Measurements from ENCODE around the gene PANK3. TPM values are rescaled to one million over a fixed set of nuclear protein-coding genes. Genes with fewer than 3 reads are reported as not detected.
A peak's percentile ranks its signal among the peaks of the same experiment; 100 is the strongest.

Gene PANK3
- total RNA-seq, result 10 to 100 TPM; 58.7 to 60.6 TPM

GRCh38 chr5:168578538-168579487, at the start of gene PANK3:
Gene PANK3 (minus strand): TSS chr5:168579368. CDS start chr5:168579283, 85 bp downstream.
- ATAC-seq (peak; percentile 69), DNase-seq (peak; percentile 12)
- peaks cover 2% of the 10 kb centered on the region for H3K27me3 Mint-ChIP-seq
- peaks cover 33% of the 10 kb centered on the region for H3K36me3 Mint-ChIP-seq (ENCODE audit: low read depth)
- CTCF ChIA-PET, result interaction anchor here (1.7 kb wide), 1 partner anchor 93 kb away, joined by 4 read pairs; the partner anchor contains the start of gene RARS1
- H3K4me1 Mint-ChIP-seq (ENCODE audit: low read depth), result peaks cover 31% of the 10 kb centered on the region
- intact Hi-C loops (cut with micrococcal nuclease), result loop anchor here (5.0 kb wide), 1 partner anchor 92 kb away; the partner anchor contains the start of gene RARS1
- peak within 1 kb of the TSS; percentile 98 for H3K4me3 Mint-ChIP-seq
- peak within 1 kb of the TSS; percentile 98 for H3K27ac Mint-ChIP-seq
- POLR2A ChIA-PET, result interaction anchor here (0.6 to 1.6 kb wide), 4 partner anchors 8 to 336 kb away, joined by 3 to 5 read pairs (median 4); partner anchors contain the start of gene RARS1
- peaks cover 2% of the 10 kb centered on the region for H3K9me3 Mint-ChIP-seq
- TF ChIP-seq CTCF (IDR thresholded peaks at IDR 0.05), result no peak

- Mint-ChIP-seq H3K27ac (no peak overlapping the region), H3K4me1 (ENCODE audit: low read depth) (no peaks in the 10 kb centered on the region), H3K4me3 (no peak overlapping the region), H3K36me3 (ENCODE audit: low read depth) (no peaks in the 10 kb centered on the region), H3K9me3 (no peaks in the 10 kb centered on the region), H3K27me3 (peaks cover 8% of the 10 kb centered on the region)
- ChIA-PET CTCF (no interaction called here), POLR2A (no interaction called here)
- ATAC-seq (no peak), DNase-seq (no peak)
- intact Hi-C loops (cut with micrococcal nuclease), result no loop called here
- no peak for TF ChIP-seq CTCF (IDR thresholded peaks at IDR 0.05)
These were observed 45.7 kb upstream of the PANK3 start for GRCh38 chr5:168624850-168625364.

GRCh38 chr5:168620807-168621206, 41.6 kb upstream of the PANK3 start:
- no peaks in the 10 kb centered on the region for H3K36me3 Mint-ChIP-seq (ENCODE audit: low read depth)
- POLR2A ChIA-PET, result no interaction called here

GRCh38 chr5:168614661-168615060, 35.5 kb upstream of the PANK3 start:
- TF ChIP-seq CTCF (IDR thresholded peaks at IDR 0.05), result no peak
- CTCF ChIA-PET, result no interaction called here
- peaks cover 10% of the 10 kb centered on the region for H3K4me1 Mint-ChIP-seq (ENCODE audit: low read depth)
- POLR2A ChIA-PET, result no interaction called here
- DNase-seq, result no peak
- no peak for ATAC-seq
- no peaks in the 10 kb centered on the region for H3K27me3 Mint-ChIP-seq
- intact Hi-C loops (cut with micrococcal nuclease), result no loop called here
- no peaks in the 10 kb centered on the region for H3K9me3 Mint-ChIP-seq
- no peak overlapping the region for H3K4me3 Mint-ChIP-seq
- no peaks in the 10 kb centered on the region for H3K36me3 Mint-ChIP-seq (ENCODE audit: low read depth)
- H3K27ac Mint-ChIP-seq, result no peak overlapping the region

More at GRCh38 chr5:168620807-168621206, 41.6 kb upstream of the PANK3 start:
- Mint-ChIP-seq H3K4me1 (ENCODE audit: low read depth) (no peaks in the 10 kb centered on the region), H3K9me3 (no peaks in the 10 kb centered on the region), H3K27me3 (no peaks in the 10 kb centered on the region), H3K4me3 (no peak overlapping the region), H3K27ac (no peak overlapping the region)
- intact Hi-C loops (cut with micrococcal nuclease), result no loop called here
- ATAC-seq (no peak), DNase-seq (no peak)
- CTCF ChIA-PET, result interaction anchor here (0.8 kb wide), 1 partner anchor 8 kb away, joined by 3 read pairs; no protein-coding TSS in a partner anchor
- no peak for TF ChIP-seq CTCF (IDR thresholded peaks at IDR 0.05)

- no peak overlapping the region for H3K27ac Mint-ChIP-seq
- ChIA-PET CTCF (no interaction called here), POLR2A (no interaction called here)
- DNase-seq, result no peak
- TF ChIP-seq CTCF (IDR thresholded peaks at IDR 0.05), result no peak
- no peak for ATAC-seq
- intact Hi-C loops (cut with micrococcal nuclease), result no loop called here
- peaks cover 10% of the 10 kb centered on the region for H3K4me1 Mint-ChIP-seq (ENCODE audit: low read depth)
- H3K9me3 Mint-ChIP-seq, result no peaks in the 10 kb centered on the region
- no peaks in the 10 kb centered on the region for H3K36me3 Mint-ChIP-seq (ENCODE audit: low read depth)
- no peaks in the 10 kb centered on the region for H3K27me3 Mint-ChIP-seq
- no peak overlapping the region for H3K4me3 Mint-ChIP-seq
These were observed 34.8 kb upstream of the PANK3 start for GRCh38 chr5:168613996-168614395.

All from activated CD8-positive, alpha-beta T cell treated with anti-CD3 and anti-CD28 coated beads for 36 hours (primary cell).